ENCODE measurements around the gene KRTAP12-2.
"Not testable (repeated sequence)": the region's sequence is repeated elsewhere in the genome, so short reads cannot be mapped to it uniquely, and the experiment has no call there.

Gene KRTAP12-2

DNA sequence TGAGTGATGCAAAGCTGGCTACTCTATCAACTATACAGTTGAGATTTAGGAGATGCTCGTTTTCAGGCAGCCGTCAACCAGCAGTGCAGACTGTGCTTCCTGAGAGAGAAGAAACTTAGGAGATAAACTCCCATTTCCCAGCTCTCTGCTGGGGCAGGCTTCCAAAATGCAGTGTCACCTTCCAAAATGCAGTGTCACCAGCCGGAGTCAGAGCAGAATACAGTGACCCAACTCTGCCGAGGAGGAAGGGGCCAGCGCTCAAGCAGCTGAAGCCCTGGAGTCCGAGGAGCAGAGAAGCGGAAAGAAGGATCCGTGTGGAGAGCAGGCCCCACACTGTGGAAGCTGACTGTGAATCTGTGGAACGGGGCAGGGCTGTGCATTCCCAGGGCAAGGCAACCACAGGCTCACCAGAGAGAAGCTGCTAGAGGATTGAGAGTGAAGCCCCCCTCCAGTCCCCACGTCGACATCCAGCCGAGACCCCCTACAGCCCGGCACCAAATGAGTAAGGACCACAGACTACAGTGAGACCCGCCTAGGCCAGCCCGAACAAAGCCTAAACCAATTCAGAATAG is 15.9 kb upstream of the KRTAP12-2 start:
- CTCF ChIA-PET: no interaction called here
- no peaks in the 10 kb centered on the region for H3K9me3 Mint-ChIP-seq

GRCh38 chr21:44681861-44682579 is 15.3 kb upstream of the KRTAP12-2 start, which contains the start of gene KRTAP12-1:
Gene KRTAP12-1, minus strand, starts transcription at chr21:44682163. Its CDS starts 40 bp downstream, at chr21:44682123.
- peaks cover 24% of the 10 kb centered on the region for H3K27me3 Mint-ChIP-seq
- peaks cover 7% of the 10 kb centered on the region for H3K4me1 Mint-ChIP-seq
- CTCF ChIA-PET: no interaction called here
- DNase-seq: no peak
- H3K9me3 Mint-ChIP-seq: no peaks in the 10 kb centered on the region
- no peaks in the 10 kb centered on the region for H3K36me3 Mint-ChIP-seq
- H3K27ac Mint-ChIP-seq: no peak within 1 kb of the TSS
- H3K4me3 Mint-ChIP-seq: no peak within 1 kb of the TSS

More for the DNA sequence above, 15.9 kb upstream of the KRTAP12-2 start:
- DNase-seq: no peak
- H3K36me3 Mint-ChIP-seq: no peaks in the 10 kb centered on the region
- no peak overlapping the region for H3K27ac Mint-ChIP-seq
- H3K27me3 Mint-ChIP-seq: peaks cover 25% of the 10 kb centered on the region
- no peak overlapping the region for H3K4me3 Mint-ChIP-seq
- H3K4me1 Mint-ChIP-seq: peaks cover 7% of the 10 kb centered on the region

DNA sequence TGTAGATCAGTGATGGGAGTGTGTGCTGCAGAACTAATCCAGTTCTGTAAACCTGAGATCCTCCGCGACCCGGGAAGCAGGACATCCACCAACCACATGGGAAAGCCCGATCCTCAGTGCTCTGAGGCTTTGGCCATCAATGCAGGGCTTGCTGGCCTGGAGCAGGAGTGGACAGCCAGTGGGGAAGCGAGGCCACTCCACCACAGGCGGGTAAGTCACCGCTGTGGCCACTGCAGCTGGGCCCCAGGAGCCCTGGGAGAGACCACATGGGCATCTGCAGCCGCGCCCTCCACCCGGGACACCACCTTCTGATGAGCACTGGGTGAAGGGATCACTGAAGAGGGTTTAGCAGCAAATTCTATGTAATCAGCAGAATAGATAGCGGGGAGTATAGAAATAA is 14.4 kb upstream of the KRTAP12-2 start:
- Mint-ChIP-seq H3K4me1 (peaks cover 3% of the 10 kb centered on the region), H3K27me3 (peaks cover 25% of the 10 kb centered on the region), H3K27ac (no peak overlapping the region), H3K9me3 (no peaks in the 10 kb centered on the region), H3K4me3 (no peak overlapping the region), H3K36me3 (no peaks in the 10 kb centered on the region)
- CTCF ChIA-PET: no interaction called here
- no peak for DNase-seq

DNA sequence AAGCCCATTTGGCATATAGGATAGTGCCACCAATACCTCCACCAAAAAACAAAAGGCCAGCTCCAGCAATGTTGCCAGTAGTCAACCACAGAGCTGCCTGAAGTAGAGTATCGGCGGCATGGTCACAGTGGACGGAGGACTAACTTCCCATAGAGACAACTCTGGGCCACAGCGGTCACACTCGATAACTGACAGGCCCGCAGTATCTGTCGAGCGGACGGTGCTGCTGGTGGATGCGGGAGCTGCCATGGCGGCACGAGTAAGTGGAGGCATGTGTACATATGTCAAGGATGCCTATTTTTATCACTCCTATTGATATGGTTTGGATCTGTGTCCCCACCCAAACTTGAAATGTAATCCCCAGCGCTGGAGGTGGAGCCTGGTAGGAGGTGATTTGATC is 11.2 kb upstream of the KRTAP12-2 start:
- Mint-ChIP-seq H3K9me3 (peaks cover 10% of the 10 kb centered on the region), H3K36me3 (no peaks in the 10 kb centered on the region), H3K27ac (no peak overlapping the region), H3K4me1 (no peaks in the 10 kb centered on the region), H3K4me3 (no peak overlapping the region), H3K27me3 (peaks cover 33% of the 10 kb centered on the region)
- CTCF ChIA-PET: no interaction called here
- no peak for DNase-seq

DNA sequence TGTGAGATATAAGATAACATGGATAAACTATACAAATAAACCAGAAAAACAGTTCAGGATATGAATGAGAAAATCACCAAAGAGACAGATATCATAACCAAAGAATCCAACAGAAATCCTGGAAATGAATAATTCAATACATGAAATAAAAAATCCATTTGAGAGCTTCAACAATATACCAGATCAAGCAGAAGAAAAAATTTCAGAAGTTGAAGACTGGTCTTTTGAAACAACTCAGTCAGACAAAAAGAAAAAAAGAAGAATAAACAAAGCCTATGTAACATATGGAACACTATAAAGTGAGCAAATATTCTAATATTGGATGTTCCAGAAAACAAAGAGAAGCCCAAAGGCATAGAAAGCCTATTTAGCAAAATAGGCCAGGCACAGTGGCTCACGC is 5.2 kb upstream of the KRTAP12-2 start:
- Mint-ChIP-seq H3K27me3 (peaks cover 39% of the 10 kb centered on the region), H3K4me1 (no peaks in the 10 kb centered on the region), H3K36me3 (peaks cover 3% of the 10 kb centered on the region), H3K27ac (no peak overlapping the region), H3K9me3 (peaks cover 39% of the 10 kb centered on the region), H3K4me3 (no peak overlapping the region)
- no peak for DNase-seq
- CTCF ChIA-PET: no interaction called here

- CTCF ChIA-PET: no interaction called here
- Mint-ChIP-seq H3K27me3 (peaks cover 41% of the 10 kb centered on the region), H3K9me3 (peaks cover 39% of the 10 kb centered on the region), H3K4me1 (no peaks in the 10 kb centered on the region), H3K4me3 (no peak overlapping the region), H3K36me3 (peaks cover 3% of the 10 kb centered on the region), H3K27ac (no peak overlapping the region)
- no peak for DNase-seq
Observed at GRCh38 chr21:44670642-44671432, 4.1 kb upstream of the KRTAP12-2 start.

DNA sequence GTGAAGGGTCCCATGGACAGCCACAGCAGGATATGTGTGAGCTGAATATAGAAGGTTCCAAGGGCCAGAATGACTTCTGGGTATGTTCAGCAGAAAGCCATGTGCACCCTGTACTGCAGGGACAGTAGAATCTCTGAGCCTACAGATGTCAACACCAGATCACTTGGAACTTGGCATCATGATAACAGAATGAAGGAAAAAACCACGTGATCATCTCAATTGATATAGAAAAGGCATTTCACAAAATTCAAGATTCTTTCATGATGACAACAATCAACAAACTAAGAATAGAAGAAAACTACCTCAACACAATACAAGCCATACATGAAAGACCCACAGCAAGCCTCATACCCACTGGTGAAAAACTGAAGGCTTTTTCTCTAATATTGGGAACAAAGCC is 885 bp upstream of the KRTAP12-2 start:
- Mint-ChIP-seq H3K36me3 (peaks cover 3% of the 10 kb centered on the region), H3K4me3 (no peak overlapping the region), H3K9me3 (peaks cover 34% of the 10 kb centered on the region), H3K27ac (no peak overlapping the region), H3K27me3 (peaks cover 35% of the 10 kb centered on the region), H3K4me1 (no peaks in the 10 kb centered on the region)
- CTCF ChIA-PET: no interaction called here
- DNase-seq: no peak

GRCh38 chr21:44664691-44665090 is 2.0 kb downstream of the KRTAP12-2 start:
- H3K36me3 Mint-ChIP-seq: peaks cover 14% of the 10 kb centered on the region
- no peak overlapping the region for H3K4me3 Mint-ChIP-seq
- H3K4me1 Mint-ChIP-seq: peaks cover 7% of the 10 kb centered on the region
- H3K27ac Mint-ChIP-seq: no peak overlapping the region
- H3K9me3 Mint-ChIP-seq: peaks cover 28% of the 10 kb centered on the region
- DNase-seq: no peak
- H3K27me3 Mint-ChIP-seq: peaks cover 31% of the 10 kb centered on the region
- CTCF ChIA-PET: interaction anchor here (1.0 kb wide), 1 partner anchor 46 kb away, joined by 3 read pairs; no protein-coding TSS in a partner anchor

DNA sequence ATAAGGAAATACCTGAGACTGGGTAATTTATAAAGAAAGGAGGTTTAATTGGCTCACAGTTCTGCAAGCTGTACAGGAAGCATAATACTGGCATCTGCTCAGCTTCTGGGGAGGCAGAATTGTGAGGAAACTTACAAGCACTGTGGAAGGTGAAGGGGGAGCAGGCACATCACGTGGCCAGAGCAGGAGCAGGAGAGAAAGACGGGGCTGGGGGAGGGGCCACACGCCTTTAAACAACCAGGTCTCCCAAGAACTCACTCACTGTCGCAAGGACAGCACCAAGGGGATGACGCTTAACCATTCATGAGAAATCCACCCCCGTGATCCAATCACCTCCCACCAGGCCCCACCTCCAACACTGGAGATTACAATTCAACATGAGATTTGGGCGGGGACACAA is 5.2 kb downstream of the KRTAP12-2 start:
- peaks cover 38% of the 10 kb centered on the region for H3K4me1 Mint-ChIP-seq
- H3K27ac Mint-ChIP-seq, CTCF ChIA-PET, H3K4me3 Mint-ChIP-seq, DNase-seq: not testable (repeated sequence)
- peaks cover 42% of the 10 kb centered on the region for H3K36me3 Mint-ChIP-seq
- H3K27me3 Mint-ChIP-seq: peaks cover 16% of the 10 kb centered on the region
- peaks cover 49% of the 10 kb centered on the region for H3K9me3 Mint-ChIP-seq

- DNase-seq: peak; percentile 45
- H3K9me3 Mint-ChIP-seq: peaks cover 60% of the 10 kb centered on the region
- peaks cover 58% of the 10 kb centered on the region for H3K4me1 Mint-ChIP-seq
- peaks cover 60% of the 10 kb centered on the region for H3K36me3 Mint-ChIP-seq
- CTCF ChIA-PET: no interaction called here
- peaks cover 6% of the 10 kb centered on the region for H3K27me3 Mint-ChIP-seq
- no peak overlapping the region for H3K4me3 Mint-ChIP-seq
- peak overlapping the region; percentile 97 for H3K27ac Mint-ChIP-seq
Observed at GRCh38 chr21:44658913-44659595, 7.7 kb downstream of the KRTAP12-2 start.

GRCh38 chr21:44658541-44658910 is 8.2 kb downstream of the KRTAP12-2 start:
- Mint-ChIP-seq H3K4me3 (no peak overlapping the region), H3K4me1 (peaks cover 64% of the 10 kb centered on the region)

GRCh38 chr21:44657635-44658540 is 8.8 kb downstream of the KRTAP12-2 start, which contains the start of gene KRTAP12-3:
Gene KRTAP12-3, plus strand, starts transcription at chr21:44657932. Its CDS starts 48 bp downstream, at chr21:44657980.
- Mint-ChIP-seq H3K9me3 (peaks cover 70% of the 10 kb centered on the region), H3K27me3 (peaks cover 6% of the 10 kb centered on the region), H3K4me1 (peaks cover 65% of the 10 kb centered on the region), H3K27ac (peak within 1 kb of the TSS; percentile 97), H3K36me3 (peaks cover 70% of the 10 kb centered on the region), H3K4me3 (peak within 1 kb of the TSS; percentile 36)
- CTCF ChIA-PET: interaction anchor here (0.6 to 1.6 kb wide), 2 partner anchors 11 to 39 kb away, joined by 3 to 4 read pairs; partner anchors contain the start of gene KRTAP10-11
- peak; percentile 68 for DNase-seq

More at GRCh38 chr21:44658541-44658910, 8.2 kb downstream of the KRTAP12-2 start:
- no peak for DNase-seq
- H3K27ac Mint-ChIP-seq: peak overlapping the region; percentile 97
- H3K36me3 Mint-ChIP-seq: peaks cover 65% of the 10 kb centered on the region
- CTCF ChIA-PET: interaction anchor here (1.6 kb wide), 1 partner anchor 12 kb away, joined by 4 read pairs; the partner anchor contains the start of gene KRTAP10-11
- peaks cover 65% of the 10 kb centered on the region for H3K9me3 Mint-ChIP-seq
- H3K27me3 Mint-ChIP-seq: peaks cover 6% of the 10 kb centered on the region

GRCh38 chr21:44656868-44657267 is 9.9 kb downstream of the KRTAP12-2 start:
- peaks cover 66% of the 10 kb centered on the region for H3K36me3 Mint-ChIP-seq
- H3K9me3 Mint-ChIP-seq: peaks cover 67% of the 10 kb centered on the region
- peak overlapping the region; percentile 97 for H3K27ac Mint-ChIP-seq
- DNase-seq: no peak
- no peak overlapping the region for H3K4me3 Mint-ChIP-seq
- peaks cover 65% of the 10 kb centered on the region for H3K4me1 Mint-ChIP-seq
- CTCF ChIA-PET: interaction anchor here (1.6 kb wide), 1 partner anchor 10 kb away, joined by 4 read pairs; the partner anchor contains the start of gene KRTAP10-11
- peaks cover 6% of the 10 kb centered on the region for H3K27me3 Mint-ChIP-seq

All from activated naive CD4-positive, alpha-beta T cell treated with anti-CD3 and anti-CD28 coated beads, Interleukin-2, amount 10 ng/mL, durations not matched to agents 7 days and 5 days (primary cell).